ENCODE results near the gene RYR1.

DNA sequence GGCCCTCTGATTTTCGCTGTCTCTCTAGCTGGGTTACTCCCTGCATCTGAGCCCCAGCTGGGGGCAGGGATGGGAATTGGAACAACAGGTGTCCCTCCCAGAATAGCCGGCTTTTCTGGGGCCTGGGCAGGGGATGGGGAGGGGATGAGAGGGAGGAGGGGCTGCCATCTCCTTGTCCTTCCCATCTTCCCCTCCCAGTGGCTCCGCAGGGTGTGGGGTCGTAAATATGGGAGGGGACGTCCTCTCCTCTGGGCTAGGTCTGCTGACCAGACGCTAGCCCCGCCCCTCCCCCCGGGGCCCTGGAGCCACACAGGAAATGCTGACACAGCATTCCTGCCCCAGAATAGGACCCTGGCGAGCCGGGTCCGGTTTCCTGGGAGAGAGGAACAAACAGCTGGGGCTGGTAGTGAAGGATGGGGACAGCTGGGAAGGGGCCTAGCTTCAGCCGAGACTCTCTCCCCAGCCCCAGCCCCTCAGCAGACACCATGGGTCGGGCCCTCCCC, 1.1 kb downstream of the RYR1 start:
- TF ChIP-seq, protein P1, sequence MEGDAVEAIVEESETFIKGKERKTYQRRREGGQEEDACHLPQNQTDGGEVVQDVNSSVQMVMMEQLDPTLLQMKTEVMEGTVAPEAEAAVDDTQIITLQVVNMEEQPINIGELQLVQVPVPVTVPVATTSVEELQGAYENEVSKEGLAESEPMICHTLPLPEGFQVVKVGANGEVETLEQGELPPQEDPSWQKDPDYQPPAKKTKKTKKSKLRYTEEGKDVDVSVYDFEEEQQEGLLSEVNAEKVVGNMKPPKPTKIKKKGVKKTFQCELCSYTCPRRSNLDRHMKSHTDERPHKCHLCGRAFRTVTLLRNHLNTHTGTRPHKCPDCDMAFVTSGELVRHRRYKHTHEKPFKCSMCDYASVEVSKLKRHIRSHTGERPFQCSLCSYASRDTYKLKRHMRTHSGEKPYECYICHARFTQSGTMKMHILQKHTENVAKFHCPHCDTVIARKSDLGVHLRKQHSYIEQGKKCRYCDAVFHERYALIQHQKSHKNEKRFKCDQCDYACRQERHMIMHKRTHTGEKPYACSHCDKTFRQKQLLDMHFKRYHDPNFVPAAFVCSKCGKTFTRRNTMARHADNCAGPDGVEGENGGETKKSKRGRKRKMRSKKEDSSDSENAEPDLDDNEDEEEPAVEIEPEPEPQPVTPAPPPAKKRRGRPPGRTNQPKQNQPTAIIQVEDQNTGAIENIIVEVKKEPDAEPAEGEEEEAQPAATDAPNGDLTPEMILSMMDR (IDR thresholded peaks at IDR 0.05; ENCODE audit: insufficient read depth, low read depth, low read length), result no peak
- no peak for TF ChIP-seq EZH2 (IDR thresholded peaks at IDR 0.05; ENCODE audit: insufficient read depth, low read length)

Data from astrocyte (in vitro differentiated cells and primary cell).